H1 (cell line): ENCODE measurements around the gene S100A11. TPM values are rescaled to one million over a fixed set of nuclear protein-coding genes. Genes with fewer than 3 reads are reported as not detected.

ENCODE experiments used
- CTCF ChIA-PET: fragments of 300-600 bp; sonication (Branson Sonifier 250); formaldehyde crosslinking; loops from one replicate; lab custom pipeline; 2021; ENCODE audit not compliant: partially characterized antibody; lab: Charles Lee
- POLR2A ChIA-PET: fragments of 300-600 bp; sonication (Branson Sonifier 250); formaldehyde crosslinking; loops from one replicate; lab custom pipeline; 2021; ENCODE audit warnings: inconsistent platforms; ENCODE audit not compliant: partially characterized antibody; lab: Charles Lee
- DNase-seq, 2 experiments: peaks; one replicate each; pipeline versions ENCODE4 v3.0.0 to v3.0.0-alpha.2; 2010 to 2022; ENCODE audit warnings: low spot score in 2 of 2, low read depth in 1 of 2, mixed read lengths in 1 of 2
- FAIRE-seq: peaks from 2 replicates; lab custom pipeline; 2011; peaks lifted over from hg19 to GRCh38; lab: Jason Lieb, UNC
- H2AFZ ChIP-seq: 2 replicates; pipeline ENCODE4 v1.8.1; 2012; ENCODE audit warnings: low read length, inconsistent platforms
- H2AK5ac ChIP-seq: 2 replicates; pipeline ENCODE4 v1.6.1; 2013; ENCODE audit warnings: low read depth, low read length
- H2BK120ac ChIP-seq: replicated peaks from 2 replicates; pipeline ENCODE3; 2013; ENCODE audit warnings: low read depth, low read length, inconsistent platforms
- H2BK12ac ChIP-seq: 2 replicates; pipeline ENCODE4 v1.6.1; 2013; ENCODE audit warnings: low read depth, low read length
- H2BK15ac ChIP-seq: 2 replicates; pipeline ENCODE4 v1.6.1; 2013; ENCODE audit warnings: low read length
- H2BK20ac ChIP-seq: 2 replicates; pipeline ENCODE4 v1.6.1; 2013; ENCODE audit warnings: low read length
- H2BK5ac ChIP-seq: 2 replicates; pipeline ENCODE4 v1.6.1; 2013; ENCODE audit warnings: low read depth, low read length
- H3K14ac ChIP-seq: 2 replicates; pipeline ENCODE4 v1.6.1; 2013; ENCODE audit warnings: inconsistent platforms; ENCODE audit not compliant: insufficient read length
- H3K18ac ChIP-seq: 2 replicates; pipeline ENCODE4 v1.6.1; 2013; ENCODE audit warnings: low read length; ENCODE audit errors: extremely low read depth
- H3K23ac ChIP-seq: 2 replicates; pipeline ENCODE4 v1.6.1; 2013; ENCODE audit warnings: inconsistent platforms; ENCODE audit not compliant: insufficient read length
- H3K23me2 ChIP-seq: 2 replicates; pipeline ENCODE4 v1.6.1; 2013; ENCODE audit warnings: low read depth, low read length
- H3K27ac ChIP-seq: 2 replicates; pipeline ENCODE4 v1.6.1; 2011; ENCODE audit warnings: low read depth, low read length, inconsistent platforms
- H3K27me3 ChIP-seq, 4 experiments: replicated peaks in 1 of 4; 1 replicate in 1 of 4; 2 replicates in 3 of 4; pipeline versions ENCODE4 v1.6.1 to v1.8.1; 2011 to 2013; ENCODE audit warnings: low read length in 3 of 4, mild to moderate bottlenecking in 3 of 4, inconsistent platforms in 2 of 4, mixed read lengths in 2 of 4, moderate library complexity in 1 of 4; ENCODE audit not compliant: control insufficient read depth in 3 of 4, insufficient read depth in 3 of 4; ENCODE audit errors: extremely low read depth in 1 of 4
- H3K36me3 ChIP-seq, 4 experiments: 2 replicates each; pipeline versions ENCODE4 v1.6.1 to v1.8.1; 2011 to 2013; ENCODE audit warnings: mild to moderate bottlenecking in 4 of 4, low read length in 3 of 4, moderate library complexity in 2 of 4, control low read depth in 1 of 4, inconsistent platforms in 1 of 4; ENCODE audit not compliant: insufficient read depth in 4 of 4, control insufficient read depth in 2 of 4
- H3K4ac ChIP-seq: replicated peaks from 2 replicates; pipeline ENCODE3; 2013; ENCODE audit warnings: low read length, low read depth, mixed read lengths, inconsistent platforms; ENCODE audit not compliant: insufficient read length
- H3K4me1 ChIP-seq, 4 experiments: replicated peaks in 1 of 4; 1 replicate in 1 of 4; 2 replicates in 3 of 4; pipeline versions ENCODE4 v1.6.1 to v1.8.1; 2011 to 2013; ENCODE audit warnings: low read length in 3 of 4, inconsistent platforms in 2 of 4, mixed read lengths in 1 of 4; ENCODE audit not compliant: insufficient read depth in 4 of 4, control insufficient read depth in 3 of 4
- H3K4me2 ChIP-seq, 2 experiments: 2 replicates each; pipeline versions ENCODE4 v1.6.1 to v1.8.1; 2011 to 2013; ENCODE audit warnings: low read depth in 2 of 2, low read length in 2 of 2, control low read depth in 1 of 2, inconsistent platforms in 1 of 2, mild to moderate bottlenecking in 1 of 2; ENCODE audit not compliant: insufficient read depth in 1 of 2
- H3K4me3 ChIP-seq, 4 experiments: fragments of 200-600, 300-600 bp in 1 of 4; sonication (generic), shearing (Covaris generic), sonication (Bioruptor Twin) in 1 of 4; 2 replicates each; pipeline versions ENCODE4 v1.5.1 to v1.8.1; 2011 to 2016; ENCODE audit warnings: low read length in 4 of 4, low read depth in 3 of 4, control low read depth in 2 of 4, inconsistent platforms in 2 of 4, mild to moderate bottlenecking in 2 of 4, mixed read lengths in 1 of 4, moderate library complexity in 1 of 4; ENCODE audit not compliant: insufficient read depth in 2 of 4; ENCODE audit errors: extremely low read depth in 1 of 4
- H3K56ac ChIP-seq: replicated peaks from 2 replicates; pipeline ENCODE3; 2013; ENCODE audit warnings: low read depth, mild to moderate bottlenecking, mixed read lengths, low read length, inconsistent platforms; ENCODE audit not compliant: insufficient read length
- H3K79me1 ChIP-seq: 2 replicates; pipeline ENCODE4 v1.6.1; 2013; ENCODE audit warnings: low read depth, low read length, control low read depth
- H3K79me2 ChIP-seq, 2 experiments: 2 replicates each; pipeline versions ENCODE4 v1.6.1 to v1.8.1; 2012 to 2013; ENCODE audit warnings: low read length in 2 of 2, mild to moderate bottlenecking in 2 of 2, inconsistent platforms in 1 of 2; ENCODE audit not compliant: insufficient read depth in 2 of 2, control insufficient read depth in 1 of 2
- H3K9ac ChIP-seq, 4 experiments: replicated peaks in 1 of 4; 1 replicate in 1 of 4; 2 replicates in 3 of 4; pipeline versions ENCODE4 v1.6.1 to v1.8.1; 2011 to 2013; ENCODE audit warnings: low read depth in 3 of 4, low read length in 3 of 4, control low read depth in 2 of 4, mild to moderate bottlenecking in 2 of 4, moderate library complexity in 2 of 4, inconsistent platforms in 1 of 4; ENCODE audit errors: extremely low read depth in 1 of 4
- H3K9me3 ChIP-seq, 2 experiments: 2 replicates each; pipeline versions ENCODE4 v1.6.1 to v1.8.1; 2012 to 2013; ENCODE audit warnings: mild to moderate bottlenecking in 2 of 2, moderate library complexity in 2 of 2, control low read depth in 1 of 2, inconsistent platforms in 1 of 2, low read depth in 1 of 2, low read length in 1 of 2, mixed read lengths in 1 of 2; ENCODE audit not compliant: insufficient read depth in 2 of 2
- H4K20me1 ChIP-seq, 2 experiments: replicated peaks in 1 of 2; 2 replicates each; pipeline versions ENCODE3 to v1.8.1; 2011 to 2013; ENCODE audit warnings: inconsistent platforms in 2 of 2, low read length in 2 of 2, mild to moderate bottlenecking in 1 of 2; ENCODE audit not compliant: insufficient read depth in 2 of 2, control insufficient read depth in 1 of 2
- H4K5ac ChIP-seq: 2 replicates; pipeline ENCODE4 v1.6.1; 2013; ENCODE audit warnings: low read length, low read depth, mixed read lengths, inconsistent platforms; ENCODE audit not compliant: insufficient read length
- H4K8ac ChIP-seq: 2 replicates; pipeline ENCODE4 v1.8.0; 2013; ENCODE audit warnings: mild to moderate bottlenecking, moderate library complexity, low read length, inconsistent platforms; ENCODE audit not compliant: insufficient read depth; ENCODE audit errors: extremely low read depth
- H4K91ac ChIP-seq: replicated peaks from 2 replicates; pipeline ENCODE3; 2013; ENCODE audit warnings: low read length, mixed read lengths, inconsistent platforms; ENCODE audit not compliant: insufficient read length
- CTBP2 ChIP-seq: IDR thresholded peaks from 2 replicates; pipeline ENCODE4 v1.7.0; 2011; ENCODE audit warnings: borderline replicate concordance, mild to moderate bottlenecking, moderate library complexity, mixed read lengths, low read length; ENCODE audit not compliant: insufficient read depth, insufficient read length
- GABPA ChIP-seq: IDR thresholded peaks from 2 replicates; pipeline ENCODE4 v1.6.1; 2011; ENCODE audit warnings: mild to moderate bottlenecking, low read length, moderate library complexity, borderline replicate concordance; ENCODE audit not compliant: insufficient read depth
- GTF2F1 ChIP-seq: IDR thresholded peaks from 2 replicates; pipeline ENCODE4 v1.6.1; 2012; ENCODE audit warnings: low read depth, low read length, improper control_type of control experiment, borderline replicate concordance
- JUN ChIP-seq: IDR thresholded peaks from 2 replicates; pipeline ENCODE4 v1.6.1; 2011; ENCODE audit warnings: low read depth, mild to moderate bottlenecking, improper control_type of control experiment, low read length
- NANOG ChIP-seq: IDR thresholded peaks from 2 replicates; pipeline ENCODE4 v1.6.1; 2011; ENCODE audit warnings: low read length, low read depth, mild to moderate bottlenecking, inconsistent platforms; ENCODE audit not compliant: insufficient read depth, poor library complexity, severe bottlenecking
- POLR2A ChIP-seq, 2 experiments: IDR thresholded peaks; 1 replicate in 1 of 2; 2 replicates in 1 of 2; pipeline ENCODE4 v1.6.1; 2011; ENCODE audit warnings: low read depth in 2 of 2, low read length in 2 of 2, mild to moderate bottlenecking in 2 of 2; ENCODE audit errors: control extremely low read depth in 1 of 2
- RAD21 ChIP-seq, 2 experiments: IDR thresholded peaks in 1 of 2; conservative IDR thresholded peaks in 1 of 2; 2 replicates each; pipeline ENCODE4 v1.6.1; 2011; ENCODE audit warnings: low read depth in 2 of 2, low read length in 2 of 2, improper control_type of control experiment in 1 of 2, inconsistent platforms in 1 of 2, mild to moderate bottlenecking in 1 of 2, moderate library complexity in 1 of 2
- RNF2 ChIP-seq: fragments of 200-900, 300-1000 bp; sonication (generic); IDR thresholded peaks from 2 replicates; pipeline ENCODE4 v1.7.1; 2016; ENCODE audit warnings: borderline replicate concordance, low read depth, mild to moderate bottlenecking, antibody characterized with exemption, low read length; ENCODE audit not compliant: poor library complexity, severe bottlenecking; ENCODE audit errors: missing control alignments
- RXRA ChIP-seq: IDR thresholded peaks from 2 replicates; pipeline ENCODE4 v1.6.1; 2011; ENCODE audit warnings: low read depth, mild to moderate bottlenecking, low read length, moderate library complexity; ENCODE audit not compliant: insufficient read depth
- SIN3A ChIP-seq, 2 experiments: IDR thresholded peaks in 1 of 2; conservative IDR thresholded peaks in 1 of 2; 2 replicates each; pipeline ENCODE4 v1.6.1; 2011 to 2012; ENCODE audit warnings: low read length in 2 of 2, improper control_type of control experiment in 1 of 2, low read depth in 1 of 2, mild to moderate bottlenecking in 1 of 2
- WGBS, 2 experiments: shearing (Covaris generic) in 1 of 2; methylation state at CpG; one replicate each; pipeline versions ENCODE4 v1.1.6 to v1.1.7; 2013 to 2015; ENCODE audit warnings: low lambda C conversion rate in 2 of 2, mixed read lengths in 2 of 2, inconsistent platforms in 1 of 2, low coverage in 1 of 2, missing lambda C conversion rate in 1 of 2; ENCODE audit not compliant: insufficient replicate concordance in 2 of 2, insufficient coverage in 1 of 2, insufficient read length in 1 of 2; ENCODE audit errors: extremely low coverage in 1 of 2, missing lambda C conversion rate in 1 of 2; 5-methylcytosine and 5-hydroxymethylcytosine counted together
- polyA plus RNA-seq, 7 experiments: library from polyadenylated mRNA; depleted of rRNA in 3 of 7; stranded (reverse) in 5 of 7; unstranded in 2 of 7; fragments of >200 nt in 5 of 7; fragments of 200-250 nt in 2 of 7; gene quantifications; 1 replicate in 5 of 7; 2 replicates in 1 of 7; 4 replicates in 1 of 7; pipeline versions ENCODE4 v1.2.1 to v1.2.3, GENCODE V29; 2011 to 2013; ENCODE audit warnings: missing spikeins in 2 of 7, mixed read lengths in 2 of 7
- total RNA-seq: library from RNA; stranded (reverse); fragmentation: NEBNext Ultra II Directional; extraction: Animal tissue kit (Norgen Biotek cat#: 25700); gene quantifications from 2 replicates; pipeline ENCODE4 v1.2.1, GENCODE V29; 2021
- TF ChIP-seq, protein P1 (sequence below): IDR thresholded peaks from 2 replicates; pipeline ENCODE4 v1.6.1; 2011; ENCODE audit warnings: low read depth, mild to moderate bottlenecking, low read length; ENCODE audit not compliant: insufficient read depth

S100A11 gene
- total and polyA plus RNA-seq, 2 of the 8 experiments (the other 6 are each of a cell fraction or from before 2014, with no cell fraction given) = 120 to 343 TPM

DNA sequence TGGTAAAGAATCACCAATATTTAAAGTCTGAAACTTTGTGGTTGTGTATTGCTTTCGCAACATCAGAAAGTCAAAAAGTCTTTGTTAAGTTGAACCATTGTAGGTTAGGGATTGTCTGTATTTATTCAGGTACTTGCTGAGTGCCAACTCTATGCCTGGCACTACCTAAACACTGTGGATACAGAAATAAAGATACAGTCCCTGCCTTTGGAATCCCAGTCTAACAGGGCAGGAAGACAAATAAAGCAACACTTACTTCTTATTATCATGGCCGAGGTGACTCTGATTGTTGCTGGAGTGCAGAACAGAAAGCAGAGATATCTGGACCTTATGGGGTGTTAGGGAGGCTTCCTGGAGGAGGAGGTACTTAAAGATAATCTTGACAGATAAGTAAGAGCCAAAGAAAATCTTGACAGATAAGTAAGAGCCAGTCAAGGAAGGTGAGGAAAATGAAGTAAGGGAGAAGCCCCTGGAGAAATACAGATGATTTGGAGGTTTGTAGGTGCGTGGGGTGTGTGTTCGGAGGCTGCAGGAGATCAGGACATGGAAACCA lies 31.4 kb downstream of the S100A11 start:
- Histone ChIP-seq H3K9me3 (no peaks in the 10 kb centered on the region), H3K27ac (no peak overlapping the region), H3K4ac (no peak overlapping the region), H3K14ac (no peak overlapping the region), H2BK12ac (no peak overlapping the region), H2BK20ac (no peak overlapping the region), H4K91ac (no peak overlapping the region), H3K18ac (no peak overlapping the region), H4K5ac (no peak overlapping the region), H4K20me1 (no peaks in the 10 kb centered on the region), H2BK5ac (no peak overlapping the region), H2BK120ac (no peak overlapping the region), H3K4me2 (no peak overlapping the region), H3K56ac (no peak overlapping the region), H3K79me1 (no peaks in the 10 kb centered on the region), H3K4me3 (no peak overlapping the region), H3K23me2 (no peaks in the 10 kb centered on the region), H3K23ac (no peak overlapping the region), H2AK5ac (no peak overlapping the region), H3K79me2 (no peaks in the 10 kb centered on the region), H2BK15ac (no peak overlapping the region), H3K4me1 (peaks cover 0 to 4% (median 0%) of the 10 kb centered on the region in 4 experiments; a peak in 1 of 7 replicates), H4K8ac (no peak overlapping the region), H2AFZ (no peak overlapping the region), H3K9ac (no peak overlapping the region), H3K36me3 (no peaks in the 10 kb centered on the region), H3K27me3 (no peaks in the 10 kb centered on the region)
- FAIRE-seq (no peak), DNase-seq (no peak)
- POLR2A ChIA-PET = interaction anchor here (0.7 kb wide), 1 partner anchor 96 kb away, joined by 3 read pairs; the partner anchor contains the start of gene THEM4
- whole genome bisulfite sequencing, 2 experiments = 79% methylated on average over 4 of the region's 4 CpGs; no CpG with 5 or more reads in 1 of the 2 experiments
- TF ChIP-seq GTF2F1 = no peak
- no peak for TF ChIP-seq NANOG
- TF ChIP-seq POLR2A (IDR thresholded peaks at IDR 0.05; ENCODE audit: control extremely low read depth in 1 of 2, low read depth in 2 of 2, low read length in 2 of 2) = no peak
- no peak for TF ChIP-seq CTBP2
- no peak for TF ChIP-seq RNF2
- TF ChIP-seq RAD21 (IDR thresholded peaks at IDR 0.05 in 1 of 2, conservative IDR thresholded peaks at IDR 0.05 in 1 of 2; ENCODE audit: low read depth in 2 of 2, low read length in 2 of 2) = no peak
- no peak for TF ChIP-seq RXRA
- no peak for TF ChIP-seq SIN3A (conservative IDR thresholded peaks at IDR 0.05 in 1 of 2, IDR thresholded peaks at IDR 0.05 in 1 of 2; ENCODE audit: low read depth in 1 of 2, low read length in 2 of 2)
- TF ChIP-seq JUN = no peak
- no peak for TF ChIP-seq GABPA
- TF ChIP-seq, protein P1, sequence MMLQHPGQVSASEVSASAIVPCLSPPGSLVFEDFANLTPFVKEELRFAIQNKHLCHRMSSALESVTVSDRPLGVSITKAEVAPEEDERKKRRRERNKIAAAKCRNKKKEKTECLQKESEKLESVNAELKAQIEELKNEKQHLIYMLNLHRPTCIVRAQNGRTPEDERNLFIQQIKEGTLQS = no peak
- CTCF ChIA-PET = interaction anchor here (1.0 to 31.0 kb wide), 9 partner anchors 7 to 75 kb away, joined by 3 to 553 read pairs (median 32); partner anchors contain the start of gene S100A11
